COLO829 (cell line): ENCODE results near the gene SLC35E1.
"Not testable (repeated sequence)": the region's sequence is repeated elsewhere in the genome, so short reads cannot be mapped to it uniquely, and the experiment has no call there.

Source experiments
- DNase-seq: peaks from one replicate; pipeline ENCODE4 v3.0.0; 2012; ENCODE audit warnings: low spot score

The SLC35E1 gene

DNA sequence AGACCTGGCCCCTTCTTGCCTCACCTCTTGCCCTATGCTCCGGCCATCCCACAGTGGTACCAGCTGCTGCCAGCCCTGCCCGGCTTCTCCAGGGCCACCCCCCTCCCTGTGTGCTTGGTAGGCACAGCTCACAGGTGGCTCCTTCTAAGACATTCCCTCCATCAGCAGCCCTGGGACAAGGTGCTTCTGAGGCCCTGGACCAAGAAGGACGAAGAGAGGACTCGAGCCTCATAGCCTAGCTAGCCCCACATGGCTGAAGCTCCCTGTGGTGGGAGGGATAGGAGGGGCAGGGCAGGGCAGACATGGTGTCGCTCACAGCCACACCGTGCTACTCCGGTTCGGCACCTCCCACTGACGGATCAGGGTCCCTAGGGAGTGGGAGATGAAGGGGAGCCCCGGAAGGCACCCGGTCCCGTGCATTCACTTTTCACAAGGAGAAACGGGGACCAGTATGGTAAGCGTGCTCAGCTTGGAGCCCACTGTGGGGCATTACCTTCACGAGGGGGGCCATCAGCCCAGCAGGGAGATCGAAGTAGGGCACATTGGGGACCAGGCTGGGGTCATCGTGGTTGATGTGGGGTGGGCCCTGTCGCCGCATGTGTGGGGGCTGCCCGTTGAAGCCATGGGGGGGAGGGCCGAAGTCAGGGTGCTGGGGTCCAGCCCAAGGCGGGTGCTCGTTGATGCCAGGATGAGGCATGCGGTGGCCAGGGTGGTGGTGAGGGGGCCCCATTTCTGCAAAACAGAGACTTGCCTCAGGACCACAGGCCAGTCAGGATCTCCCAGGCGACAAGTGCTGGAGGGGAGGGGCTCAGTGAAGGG, 49.4 kb downstream of the SLC35E1 start:
- DNase-seq = no peak

DNA sequence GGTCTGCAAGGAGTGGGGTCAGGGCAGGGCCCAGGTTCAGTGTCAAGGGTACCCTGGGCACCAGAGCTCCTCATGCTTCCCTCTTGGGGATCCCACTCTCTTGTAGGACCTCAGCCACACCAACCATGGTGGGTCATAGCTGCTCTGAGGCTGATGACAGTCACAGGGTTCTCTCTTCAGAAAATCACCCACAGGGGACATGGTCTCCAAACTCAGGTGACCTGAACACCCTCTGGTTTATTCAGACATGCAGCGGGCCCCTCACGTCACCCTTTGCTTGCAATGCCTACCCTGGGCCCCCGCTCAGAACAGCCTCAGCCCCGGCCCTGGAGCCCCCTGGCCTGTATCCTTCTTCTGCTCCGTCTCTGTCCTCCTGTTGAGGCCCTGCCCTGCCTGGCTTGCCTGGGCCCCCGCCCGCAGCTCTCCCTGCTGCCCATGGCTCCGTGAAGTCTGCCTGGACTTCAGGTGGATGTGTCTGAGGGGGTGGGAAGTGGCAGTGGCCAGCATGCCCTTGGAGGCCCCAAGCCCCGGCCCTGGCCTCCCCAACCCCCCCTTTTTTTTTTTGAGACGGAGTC, 50.4 kb downstream of the SLC35E1 start:
- no peak for DNase-seq

GRCh38 chr19:16520986-16521624, 51.1 kb downstream of the SLC35E1 start:
- no peak for DNase-seq

DNA sequence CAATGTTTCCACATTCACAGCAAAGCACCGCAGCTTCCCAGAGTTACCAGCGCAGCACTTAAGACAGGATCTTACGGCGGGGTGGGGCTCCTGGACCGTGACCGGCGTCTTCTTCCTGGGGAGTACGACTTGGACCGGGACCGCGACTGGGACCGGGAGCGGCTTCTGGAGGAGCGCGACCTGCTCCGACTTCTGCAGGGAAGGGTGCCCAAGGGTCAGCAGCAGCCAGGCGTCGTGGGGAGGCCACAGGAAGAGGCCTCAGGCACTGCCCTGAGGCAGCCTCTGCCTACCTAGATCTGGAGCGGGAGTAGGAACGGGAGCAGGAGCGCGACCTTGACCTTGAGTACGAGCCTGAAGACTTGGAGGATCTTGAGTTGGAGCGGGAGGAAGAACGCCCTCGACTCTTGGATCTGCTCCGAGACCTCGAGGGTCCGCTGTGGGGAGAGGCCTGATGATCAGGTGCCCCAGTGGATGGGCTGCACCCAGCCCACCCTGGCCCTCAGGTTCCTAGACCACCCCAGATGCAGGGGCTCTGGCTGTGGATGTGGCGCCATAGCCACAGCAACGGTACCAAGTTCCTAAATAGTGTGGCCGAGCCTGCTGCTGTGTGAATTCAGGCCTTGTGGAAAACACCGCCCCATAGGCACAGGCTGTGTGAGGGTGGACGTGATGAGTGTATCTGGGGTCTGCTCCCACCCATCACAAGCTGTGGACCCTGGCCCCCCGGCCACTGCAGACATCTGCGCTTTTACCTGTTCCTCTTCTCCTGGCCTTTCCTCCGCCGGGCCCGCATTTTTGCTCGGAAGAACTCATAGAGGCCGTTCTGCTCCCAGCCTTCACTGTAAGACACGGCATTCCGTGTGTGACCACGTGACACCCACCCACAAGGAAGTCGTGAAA, 51.9 kb downstream of the SLC35E1 start:
- no peak for DNase-seq

GRCh38 chr19:16519230-16519687, 53.0 kb downstream of the SLC35E1 start:
- no peak for DNase-seq

DNA sequence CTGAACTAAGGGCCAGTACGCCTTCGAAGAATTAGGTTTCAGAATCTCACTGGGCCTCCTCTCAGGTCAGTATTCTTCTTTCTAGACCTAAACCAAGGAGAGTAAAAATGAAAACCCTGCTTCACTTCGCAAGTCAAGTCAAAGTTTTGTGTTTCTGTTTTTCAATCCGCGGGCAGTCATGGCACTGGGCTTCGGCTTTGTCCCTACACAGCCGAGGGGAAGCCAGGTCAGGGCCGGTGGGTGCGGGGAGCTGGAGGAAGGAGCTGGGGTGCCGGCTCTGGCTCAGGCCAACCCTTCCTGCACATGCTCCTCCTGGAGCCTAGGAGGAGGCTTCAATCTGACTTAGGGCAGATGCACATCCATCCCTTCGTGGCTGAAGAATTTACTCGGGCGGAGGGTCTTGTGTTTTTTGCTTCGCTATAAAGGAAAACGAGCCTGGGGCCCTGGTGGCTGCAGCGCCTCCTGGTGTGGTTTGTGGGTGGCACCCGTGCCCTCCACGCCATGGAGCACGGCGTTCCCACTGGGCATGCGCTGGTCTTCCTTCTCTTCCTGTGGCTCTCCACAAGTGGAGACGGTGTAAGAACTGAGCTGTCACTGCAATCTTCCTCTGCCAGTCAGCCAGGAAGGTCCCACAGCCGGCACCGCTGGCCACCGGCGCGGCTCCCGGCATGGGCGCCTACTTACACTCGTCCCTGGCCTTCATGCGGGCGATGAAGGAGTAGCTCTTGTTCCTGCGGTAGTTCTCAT, 53.6 kb downstream of the SLC35E1 start:
- no peak for DNase-seq

- DNase-seq = no peak
Measured at GRCh38 chr19:16518061-16518460, 54.2 kb downstream of the SLC35E1 start.

GRCh38 chr19:16516923-16517610, 55.1 kb downstream of the SLC35E1 start:
- DNase-seq = no peak

DNA sequence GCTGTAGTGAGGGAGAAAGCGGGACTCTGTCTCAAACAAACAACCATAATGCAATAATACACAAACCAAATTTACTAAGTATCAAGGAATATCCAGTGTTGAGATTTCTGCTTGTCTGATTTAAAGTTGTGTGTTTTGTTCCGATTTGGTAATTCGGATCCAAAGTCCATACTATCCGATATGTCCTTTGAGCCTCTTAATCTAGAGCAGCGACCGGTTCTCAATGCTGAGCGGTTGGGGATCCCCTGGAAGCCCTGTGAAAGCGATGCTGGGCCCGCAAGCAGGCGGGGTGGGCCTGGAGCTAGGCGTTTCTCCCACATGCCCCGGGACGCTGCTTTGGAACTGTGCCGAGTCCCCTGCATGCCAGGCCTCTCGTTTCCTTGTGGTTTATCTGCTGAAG, 55.8 kb downstream of the SLC35E1 start:
- DNase-seq = no peak

GRCh38 chr19:16514383-16515019, 57.7 kb downstream of the SLC35E1 start:
- DNase-seq = no peak

DNA sequence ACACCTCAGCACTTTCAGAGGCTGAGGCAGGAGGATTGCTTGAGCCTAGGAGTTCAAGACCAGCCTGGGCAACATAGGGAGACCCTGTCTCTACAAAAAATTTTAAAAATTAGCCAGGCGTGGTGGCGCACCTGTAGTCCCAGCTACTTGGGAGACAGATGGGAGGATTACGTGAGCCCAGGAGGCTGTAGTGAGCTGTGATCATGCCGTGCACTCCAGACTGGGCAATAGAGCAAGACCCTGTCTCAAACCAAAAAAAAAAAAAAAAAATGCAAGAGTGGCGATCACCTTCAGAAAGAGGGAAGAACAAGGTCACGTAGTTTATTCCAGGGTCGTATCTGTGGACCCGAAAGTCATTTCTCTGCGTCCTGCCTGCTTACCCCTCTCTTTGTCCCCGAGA, 59.6 kb downstream of the SLC35E1 start:
- DNase-seq = not testable (repeated sequence)

DNA sequence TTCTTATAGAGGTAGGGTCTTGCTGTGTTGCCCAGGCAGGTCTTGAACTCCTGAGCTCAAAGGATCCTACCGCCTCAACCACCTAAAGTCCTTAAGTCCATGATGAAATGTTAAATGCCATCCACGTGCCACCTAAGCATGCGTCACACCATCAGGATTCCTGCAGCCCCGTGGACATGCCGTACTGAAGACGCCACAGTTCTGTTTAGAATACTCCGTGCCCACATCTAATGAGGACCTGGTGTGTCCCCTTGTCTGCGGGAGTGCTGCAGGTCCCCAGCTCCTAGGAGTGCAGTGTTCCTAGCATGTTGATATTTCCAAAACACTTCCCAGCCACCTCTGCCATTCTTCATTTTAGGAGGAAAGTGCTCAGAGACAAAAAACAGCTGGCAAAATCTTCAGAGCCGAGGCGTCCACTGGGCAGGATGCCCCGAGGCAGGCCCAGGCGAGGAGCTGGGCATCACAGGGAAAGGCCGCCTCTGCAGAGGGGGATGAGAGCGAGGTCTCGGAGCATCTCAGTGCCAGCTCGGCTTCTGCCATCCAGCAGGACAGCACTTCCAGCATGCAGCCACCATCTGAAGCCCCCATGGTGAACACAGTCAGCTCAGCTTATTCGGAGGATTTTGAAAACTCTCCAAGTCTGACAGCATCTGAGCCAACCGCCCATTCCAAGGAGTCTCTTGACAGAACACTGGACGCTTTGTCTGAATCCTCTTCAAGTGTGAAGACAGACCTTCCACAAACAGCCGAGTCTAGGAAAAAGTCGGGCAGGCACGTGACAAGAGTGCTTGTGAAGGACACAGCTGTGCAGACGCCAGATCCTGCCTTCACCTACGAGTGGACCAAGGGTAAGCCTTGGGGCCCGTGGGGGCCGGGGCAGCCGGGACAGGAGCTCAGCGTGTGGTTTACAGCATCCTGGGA, 62.8 kb downstream of the SLC35E1 start:
- DNase-seq = peak; percentile 85

- no peak for DNase-seq
Measured at GRCh38 chr19:16508546-16508945, 63.7 kb downstream of the SLC35E1 start.

GRCh38 chr19:16506961-16507360, 65.3 kb downstream of the SLC35E1 start:
- no peak for DNase-seq

GRCh38 chr19:16506161-16506560, 66.1 kb downstream of the SLC35E1 start:
- not testable (repeated sequence) for DNase-seq

- no peak for DNase-seq
Measured at GRCh38 chr19:16504271-16504670, 67.9 kb downstream of the SLC35E1 start.
